NCI-H2227 treated with DMSO at 0.1 percent for 48 hours (cell line): ENCODE measurements around the gene DYRK1A.
"Not testable (repeated sequence)": the region's sequence is repeated elsewhere in the genome, so short reads cannot be mapped to it uniquely, and the experiment has no call there.

Experiments
- DNase-seq: peaks from one replicate; lab custom pipeline; 2025; lab: John Stamatoyannopoulos, UW

DYRK1A gene

DNA sequence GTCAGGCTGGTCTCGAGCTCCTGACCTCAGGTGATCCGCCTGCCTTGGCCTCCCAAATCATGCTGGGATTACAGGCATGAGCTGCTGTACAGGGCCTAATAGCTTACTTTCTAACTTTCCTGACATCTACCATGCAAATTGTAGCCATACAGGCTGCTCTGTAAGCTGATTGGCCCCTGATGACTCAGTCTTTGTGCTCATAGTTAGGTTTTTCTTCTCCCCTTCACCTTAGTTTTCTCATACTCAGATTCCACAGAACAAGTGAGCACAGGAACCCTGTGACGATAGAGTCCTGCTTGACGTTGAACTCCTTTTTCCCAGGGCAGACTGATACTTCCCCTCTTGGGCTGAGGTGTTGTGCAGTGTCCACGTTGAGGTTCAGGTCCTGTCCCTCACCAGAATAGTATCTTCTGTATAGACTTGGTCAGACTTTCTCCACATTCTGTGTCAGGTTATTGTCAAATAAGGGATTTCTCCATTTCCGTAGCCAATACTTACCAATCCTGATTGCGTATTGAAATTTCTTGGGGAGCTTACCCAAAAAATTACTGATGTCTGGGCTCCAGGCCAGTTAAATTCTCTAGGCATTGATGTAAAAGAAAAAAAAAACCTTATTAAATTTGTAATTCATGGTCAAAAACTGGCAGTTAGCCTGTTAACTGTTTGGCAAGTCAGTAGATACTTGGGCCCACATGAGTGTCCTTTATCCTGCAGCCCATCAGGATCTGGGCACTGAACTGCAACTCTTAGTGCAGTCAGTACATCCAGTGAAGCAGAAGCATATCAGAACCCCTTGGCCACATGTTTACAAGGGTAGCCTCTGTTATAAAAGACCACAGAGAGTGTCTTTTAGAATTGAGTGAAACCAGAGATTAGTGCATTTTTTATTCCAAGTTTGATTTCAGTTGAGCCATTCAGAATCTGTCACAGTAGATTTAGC, 118.2 kb downstream of the DYRK1A start:
- no peak for DNase-seq

DNA sequence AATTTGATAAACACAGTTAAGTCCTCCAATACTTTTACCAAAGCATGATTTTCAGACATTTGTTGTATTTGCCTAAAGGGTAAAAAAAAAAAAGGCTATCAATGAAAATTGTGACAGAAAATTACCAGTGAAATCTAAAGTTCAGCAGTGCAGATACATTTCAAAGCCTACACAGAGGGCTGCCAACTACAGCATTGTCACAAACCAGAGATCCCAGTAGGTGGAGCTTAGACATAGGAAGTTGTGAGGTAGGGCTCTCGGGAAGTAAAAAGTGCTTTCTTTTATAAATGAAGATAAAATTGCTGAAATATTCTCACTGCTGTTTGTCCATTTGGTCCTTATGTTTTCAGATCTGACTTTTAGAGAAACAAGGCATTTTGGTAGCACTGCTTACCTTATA, 123.0 kb downstream of the DYRK1A start:
- DNase-seq = no peak

DNA sequence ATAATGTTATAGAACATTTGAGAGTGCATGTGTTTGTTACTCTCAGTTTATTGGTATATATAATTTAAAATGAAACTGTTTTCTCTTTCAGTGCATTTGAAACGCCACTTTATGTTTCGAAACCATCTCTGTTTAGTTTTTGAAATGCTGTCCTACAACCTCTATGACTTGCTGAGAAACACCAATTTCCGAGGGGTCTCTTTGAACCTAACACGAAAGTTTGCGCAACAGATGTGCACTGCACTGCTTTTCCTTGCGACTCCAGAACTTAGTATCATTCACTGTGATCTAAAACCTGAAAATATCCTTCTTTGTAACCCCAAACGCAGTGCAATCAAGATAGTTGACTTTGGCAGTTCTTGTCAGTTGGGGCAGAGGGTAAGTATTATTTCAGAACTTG, 123.5 kb downstream of the DYRK1A start:
- no peak for DNase-seq

GRCh38 chr21:37496972-37497371, 130.4 kb downstream of the DYRK1A start:
- no peak for DNase-seq

- no peak for DNase-seq
Measured at GRCh38 chr21:37498664-37499063, 132.1 kb downstream of the DYRK1A start.

DNA sequence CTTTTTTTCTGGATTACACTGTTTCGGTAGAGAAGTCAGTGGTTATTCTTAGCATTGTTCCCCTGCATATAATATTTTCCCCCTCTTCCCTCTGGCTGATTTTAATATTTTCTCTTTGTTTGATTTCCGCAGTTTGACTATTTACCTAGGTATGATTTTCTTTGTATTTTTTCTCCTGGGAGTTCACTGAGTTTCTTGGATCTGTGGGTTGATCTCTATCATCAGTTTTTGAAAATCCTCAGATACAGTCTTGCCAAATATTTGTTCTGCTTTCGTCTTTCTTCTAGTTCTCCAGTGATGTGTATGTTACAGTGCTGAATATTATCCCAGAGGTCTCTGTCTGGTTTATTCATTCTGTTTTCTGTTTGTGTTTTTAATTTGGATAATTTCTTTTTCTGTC, 136.4 kb downstream of the DYRK1A start:
- DNase-seq = no peak

DNA sequence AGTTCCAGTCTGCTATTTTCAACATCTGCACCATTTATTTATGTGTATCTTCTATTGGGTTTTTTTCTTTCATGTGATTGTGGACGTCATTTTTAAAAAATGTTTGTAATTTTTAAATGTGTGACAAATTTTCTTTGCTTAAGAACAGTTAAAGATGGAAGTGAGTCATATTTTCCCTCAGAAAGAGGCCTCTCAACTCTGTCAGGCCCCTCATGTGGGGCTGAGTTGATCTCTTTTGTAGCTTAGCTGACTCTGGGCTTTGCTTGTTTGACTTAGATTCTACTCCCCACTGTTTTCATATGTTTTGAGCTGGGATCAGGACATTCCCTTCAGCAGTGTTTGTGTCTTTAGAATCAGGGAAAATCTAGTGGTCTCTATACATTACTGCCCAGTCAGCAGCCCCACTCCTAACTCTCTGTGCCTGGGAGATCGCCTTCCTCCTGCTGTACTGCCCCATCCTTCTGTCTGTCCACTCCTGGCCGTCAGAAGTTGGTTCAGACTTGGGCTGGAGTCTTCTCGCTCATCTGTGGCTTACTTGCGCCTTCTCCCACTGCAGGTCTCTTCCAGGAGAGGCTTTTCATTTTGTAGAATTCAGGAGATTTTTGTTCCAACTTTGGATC, 137.4 kb downstream of the DYRK1A start:
- no peak for DNase-seq

- DNase-seq = no peak
Measured at GRCh38 chr21:37505963-37506362, 139.4 kb downstream of the DYRK1A start.

GRCh38 chr21:37507716-37508115, 141.1 kb downstream of the DYRK1A start:
- DNase-seq = no peak

DNA sequence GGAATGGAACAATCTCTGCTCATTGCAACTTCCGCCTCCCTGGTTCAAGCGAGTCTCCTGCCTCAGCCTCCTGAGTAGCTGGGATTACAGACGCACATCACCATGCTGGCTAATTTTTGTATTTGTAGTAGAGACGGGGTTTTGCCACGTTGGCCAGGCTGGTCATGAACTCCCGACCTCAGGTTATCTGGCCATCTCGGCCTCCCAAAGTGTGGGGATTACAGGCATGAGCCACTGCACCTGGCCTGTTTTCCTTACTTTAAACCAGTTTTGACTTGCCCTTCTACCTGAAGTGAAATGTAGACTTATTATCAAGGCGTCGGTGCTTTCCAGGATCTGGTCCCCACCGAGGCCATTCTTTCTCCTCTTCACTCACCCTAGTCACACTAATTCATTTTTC, 141.8 kb downstream of the DYRK1A start:
- no peak for DNase-seq

GRCh38 chr21:37509802-37510393, 143.3 kb downstream of the DYRK1A start:
- DNase-seq = no peak

DNA sequence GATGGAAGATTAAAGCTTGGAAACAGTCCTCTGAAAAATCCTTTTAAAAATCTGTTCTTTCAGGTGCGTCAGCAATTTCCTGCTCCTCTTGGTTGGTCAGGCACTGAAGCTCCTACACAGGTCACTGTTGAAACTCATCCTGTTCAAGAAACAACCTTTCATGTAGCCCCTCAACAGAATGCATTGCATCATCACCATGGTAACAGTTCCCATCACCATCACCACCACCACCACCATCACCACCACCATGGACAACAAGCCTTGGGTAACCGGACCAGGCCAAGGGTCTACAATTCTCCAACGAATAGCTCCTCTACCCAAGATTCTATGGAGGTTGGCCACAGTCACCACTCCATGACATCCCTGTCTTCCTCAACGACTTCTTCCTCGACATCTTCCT, 145.3 kb downstream of the DYRK1A start:
- no peak for DNase-seq

GRCh38 chr21:37513383-37513782, 146.8 kb downstream of the DYRK1A start:
- DNase-seq = no peak

DNA sequence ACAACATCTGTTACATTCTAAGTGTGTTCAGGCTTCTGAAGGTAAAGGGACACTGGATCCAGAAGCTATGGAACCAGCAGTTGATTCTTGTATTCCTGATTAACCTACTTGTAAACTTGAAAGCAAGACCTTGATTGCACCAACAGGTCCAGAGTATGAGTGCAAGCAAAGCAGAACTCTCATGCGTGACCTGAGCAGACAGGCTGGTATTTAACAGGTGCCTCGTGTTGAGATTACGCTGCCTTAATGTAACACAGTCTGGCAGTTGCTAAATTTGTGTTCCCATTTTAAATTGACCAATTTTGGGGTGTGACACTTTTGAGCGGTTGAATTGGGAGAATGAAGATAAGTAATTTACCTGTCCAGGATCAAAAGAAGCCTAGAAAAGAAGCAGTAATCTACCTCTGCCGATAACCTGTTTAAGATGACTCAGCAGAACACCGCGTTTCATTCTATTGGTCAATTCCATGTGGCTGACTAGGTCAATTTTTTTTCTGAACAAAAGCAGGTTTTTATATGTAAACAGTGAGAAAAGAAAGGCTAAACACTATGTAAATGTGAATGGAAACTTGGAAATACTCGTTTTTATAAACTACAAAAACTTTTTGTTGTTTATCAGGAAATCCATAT, 147.6 kb downstream of the DYRK1A start:
- no peak for DNase-seq

GRCh38 chr21:37516998-37517397, 150.4 kb downstream of the DYRK1A start:
- DNase-seq = no peak

DNA sequence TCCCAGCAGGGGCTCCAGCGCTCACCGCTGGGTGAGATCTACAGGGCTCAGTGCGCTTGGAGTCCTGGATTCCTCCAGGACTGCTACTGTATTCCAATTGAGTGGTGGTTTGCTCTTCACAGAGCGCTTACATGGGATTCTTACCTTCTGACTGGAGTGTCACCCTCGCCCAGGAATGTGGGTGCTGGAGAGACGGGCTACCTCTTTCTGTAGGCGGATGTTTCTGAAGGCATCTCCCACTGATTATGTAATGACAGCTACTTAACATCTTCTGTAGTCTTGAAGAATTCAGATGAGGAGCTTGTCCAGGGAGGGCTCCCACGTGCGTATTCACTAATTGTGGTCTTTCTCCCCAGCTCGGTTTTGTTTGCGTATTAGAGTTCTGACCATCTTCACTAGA, 154.2 kb downstream of the DYRK1A start:
- no peak for DNase-seq

DNA sequence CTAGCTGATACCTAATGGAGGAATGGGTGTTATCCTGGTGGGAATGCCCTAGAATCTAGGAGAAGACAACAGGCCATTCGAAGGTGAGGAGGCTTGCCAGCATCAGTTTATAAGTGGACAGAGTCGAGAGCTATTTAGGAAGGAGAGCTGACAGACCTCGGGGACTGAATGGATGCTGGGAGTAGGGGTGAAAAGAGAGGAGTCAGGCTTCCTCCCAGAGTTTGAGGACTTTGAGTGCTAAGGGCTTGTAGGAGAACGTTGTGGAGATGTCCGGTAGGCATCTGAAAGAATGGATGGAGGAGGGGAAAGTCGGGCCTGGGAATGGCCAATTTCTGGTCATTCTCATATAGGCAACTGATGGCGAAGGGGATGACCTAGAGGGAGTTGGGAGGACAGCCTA, 155.1 kb downstream of the DYRK1A start:
- DNase-seq = no peak

DNA sequence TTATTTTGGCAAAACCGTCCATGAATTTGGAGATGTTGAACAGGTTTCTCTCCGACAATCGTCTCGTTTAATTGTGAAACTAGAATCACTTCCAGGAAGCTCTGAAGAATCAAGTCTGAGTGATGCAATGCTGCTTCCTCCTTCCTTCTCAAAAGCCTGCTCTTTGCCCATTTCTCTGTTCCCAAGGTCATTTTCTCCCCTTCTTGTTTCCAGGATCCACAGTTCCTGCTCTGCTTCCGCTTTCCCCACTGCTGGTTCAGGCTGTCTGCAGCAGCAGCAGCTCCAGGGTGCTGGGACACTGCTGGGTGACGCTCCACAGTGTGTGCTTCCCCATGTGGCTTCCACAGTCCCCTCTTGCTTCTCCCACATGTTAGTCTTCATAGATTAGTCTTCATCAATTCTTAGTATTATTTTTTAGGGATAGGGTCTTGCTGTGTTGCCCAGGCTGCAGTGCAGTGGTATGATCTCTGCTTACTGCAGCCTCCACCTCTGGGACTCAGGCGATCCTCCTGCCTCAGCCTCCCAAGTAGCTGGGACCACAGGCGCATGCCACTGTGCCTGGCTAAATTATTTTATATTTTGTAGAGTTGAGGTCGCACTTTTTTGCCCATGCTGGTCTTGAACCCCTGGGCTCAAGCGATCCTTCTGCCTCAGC, 156.2 kb downstream of the DYRK1A start:
- no peak for DNase-seq

DNA sequence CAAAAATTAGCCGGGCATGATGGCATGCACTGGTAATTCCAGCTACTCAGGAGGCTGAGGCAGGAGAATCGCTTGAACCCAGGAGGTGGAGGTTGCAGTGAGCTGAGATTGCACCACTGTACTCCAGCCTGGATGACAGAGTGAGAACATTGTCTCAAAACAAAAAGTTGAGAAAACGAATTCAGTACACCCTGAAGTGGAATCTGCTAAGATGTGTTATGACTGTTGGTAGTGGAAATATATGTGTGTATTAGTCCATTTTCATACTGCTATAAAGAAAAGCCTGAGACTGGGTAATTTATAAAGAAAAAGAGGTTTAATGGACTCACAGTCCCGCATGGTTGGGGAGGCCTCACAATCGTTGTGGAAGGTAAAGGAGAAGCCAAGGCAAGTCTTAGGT, 158.4 kb downstream of the DYRK1A start:
- DNase-seq = not testable (repeated sequence)

DNA sequence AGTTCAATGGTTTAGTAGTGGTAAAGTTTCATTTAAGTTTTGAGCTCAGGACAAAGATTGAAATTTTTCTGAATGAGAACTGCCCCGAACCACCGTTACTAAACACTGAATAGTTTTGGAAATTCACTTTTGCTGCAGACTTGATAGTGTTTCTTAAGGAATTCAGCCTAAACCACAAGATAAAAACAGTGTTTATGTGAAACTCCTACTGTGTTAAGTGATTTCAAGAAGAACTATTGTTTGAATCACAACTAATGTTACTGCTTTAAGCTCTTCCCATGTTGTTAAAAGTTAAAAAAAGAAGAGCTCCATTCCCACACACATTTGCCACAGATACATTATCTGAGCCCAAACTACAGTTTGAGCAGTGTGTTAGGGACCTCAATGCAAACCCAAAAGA, 159.2 kb downstream of the DYRK1A start:
- DNase-seq = no peak

DNA sequence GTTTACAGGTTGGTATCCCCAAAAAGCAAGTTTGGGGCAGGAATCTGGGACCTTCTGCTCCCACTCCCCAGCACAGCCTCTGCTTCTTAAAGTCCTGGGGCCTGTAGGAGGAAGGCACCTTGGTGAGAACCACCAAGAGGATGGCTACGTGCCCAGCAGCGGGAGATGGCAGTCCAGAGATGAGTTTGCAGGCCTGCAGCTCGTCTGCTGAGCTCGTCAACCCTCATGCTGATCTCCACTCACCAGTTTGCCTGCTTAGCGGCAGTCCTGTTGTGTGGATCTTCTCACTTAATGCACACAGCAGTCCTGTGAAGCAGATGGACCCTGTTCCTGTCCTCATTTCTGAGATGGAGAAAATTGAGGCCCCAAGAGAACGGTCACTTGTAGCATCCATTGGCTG, 160.5 kb downstream of the DYRK1A start:
- no peak for DNase-seq

DNA sequence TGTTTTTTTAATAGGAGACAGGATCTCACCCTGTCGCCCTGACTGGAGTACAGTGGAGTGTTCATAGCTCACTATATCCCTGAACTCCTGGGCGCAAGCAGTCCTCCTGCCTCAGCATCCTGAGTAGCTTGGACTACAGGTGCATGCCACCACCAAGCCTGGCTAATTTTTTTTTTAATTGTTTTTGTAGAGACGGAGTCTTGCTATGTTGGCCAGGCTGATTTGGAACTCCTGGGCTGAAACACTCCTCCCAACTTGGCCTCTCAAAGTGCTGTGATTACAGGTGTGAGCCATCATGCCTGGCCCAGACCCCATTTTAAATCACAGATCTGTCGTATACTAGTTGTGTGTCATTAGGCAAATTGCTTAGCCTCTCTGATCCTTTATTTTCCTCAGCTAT, 161.1 kb downstream of the DYRK1A start:
- no peak for DNase-seq
